GM21447 (cell line): Measurements from ENCODE around the gene E2F7.
"Not testable (repeated sequence)": the region's sequence is repeated elsewhere in the genome, so short reads cannot be mapped to it uniquely, and the experiment has no call there.

Experiments
- ATAC-seq: cut with Tn5 transposase; IDR thresholded peaks from one replicate; pipeline ENCODE4 v1.9.1; 2021; ENCODE audit not compliant: unreplicated experiment

E2F7 gene, protein sequence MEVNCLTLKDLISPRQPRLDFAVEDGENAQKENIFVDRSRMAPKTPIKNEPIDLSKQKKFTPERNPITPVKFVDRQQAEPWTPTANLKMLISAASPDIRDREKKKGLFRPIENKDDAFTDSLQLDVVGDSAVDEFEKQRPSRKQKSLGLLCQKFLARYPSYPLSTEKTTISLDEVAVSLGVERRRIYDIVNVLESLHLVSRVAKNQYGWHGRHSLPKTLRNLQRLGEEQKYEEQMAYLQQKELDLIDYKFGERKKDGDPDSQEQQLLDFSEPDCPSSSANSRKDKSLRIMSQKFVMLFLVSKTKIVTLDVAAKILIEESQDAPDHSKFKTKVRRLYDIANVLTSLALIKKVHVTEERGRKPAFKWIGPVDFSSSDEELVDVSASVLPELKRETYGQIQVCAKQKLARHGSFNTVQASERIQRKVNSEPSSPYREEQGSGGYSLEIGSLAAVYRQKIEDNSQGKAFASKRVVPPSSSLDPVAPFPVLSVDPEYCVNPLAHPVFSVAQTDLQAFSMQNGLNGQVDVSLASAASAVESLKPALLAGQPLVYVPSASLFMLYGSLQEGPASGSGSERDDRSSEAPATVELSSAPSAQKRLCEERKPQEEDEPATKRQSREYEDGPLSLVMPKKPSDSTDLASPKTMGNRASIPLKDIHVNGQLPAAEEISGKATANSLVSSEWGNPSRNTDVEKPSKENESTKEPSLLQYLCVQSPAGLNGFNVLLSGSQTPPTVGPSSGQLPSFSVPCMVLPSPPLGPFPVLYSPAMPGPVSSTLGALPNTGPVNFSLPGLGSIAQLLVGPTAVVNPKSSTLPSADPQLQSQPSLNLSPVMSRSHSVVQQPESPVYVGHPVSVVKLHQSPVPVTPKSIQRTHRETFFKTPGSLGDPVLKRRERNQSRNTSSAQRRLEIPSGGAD

DNA sequence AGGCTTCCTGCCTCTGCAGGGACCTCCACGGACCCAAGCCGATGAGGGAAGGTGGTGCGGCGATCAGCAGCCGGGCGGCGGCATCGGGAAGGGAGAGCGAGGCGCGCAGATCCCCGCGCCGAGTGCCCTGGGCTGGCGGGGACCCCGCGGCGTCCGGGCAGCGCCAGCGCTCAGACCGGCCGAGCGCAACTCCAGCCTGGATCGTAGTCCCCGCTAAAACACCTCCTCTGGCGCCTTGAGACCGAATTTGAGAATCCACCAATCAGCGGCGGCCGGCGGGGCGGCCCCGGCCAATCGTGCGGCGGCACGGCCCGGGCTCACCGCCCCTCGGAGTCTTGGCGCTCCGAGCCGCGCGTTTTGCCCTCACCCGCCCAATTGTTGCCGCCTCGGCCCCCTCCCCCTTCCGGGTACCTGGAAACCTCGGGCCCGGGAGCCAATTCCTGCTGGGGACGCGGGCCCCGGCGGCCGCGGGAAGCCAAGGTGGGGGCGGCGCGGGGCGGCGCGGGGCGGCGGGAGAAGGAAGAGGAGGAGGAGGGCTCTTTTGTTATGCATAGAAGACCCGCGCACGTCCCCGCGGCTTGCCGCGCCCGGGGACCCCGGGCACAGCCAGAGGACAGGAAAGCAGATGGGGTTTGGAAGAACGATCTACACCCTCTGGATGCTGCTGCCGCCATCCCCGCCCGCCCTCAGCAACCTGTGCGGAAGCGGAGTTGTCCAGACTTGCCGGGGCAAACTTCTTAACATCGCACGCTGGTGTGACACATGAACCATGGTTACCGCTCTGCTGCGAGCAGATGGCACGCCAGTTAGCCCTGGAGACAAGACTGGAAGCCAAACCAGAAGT, at the start of gene E2F7:
TSS of gene E2F7 (minus strand) at position 209 of the 844 bp plus-strand sequence. CDS start 934 bp downstream, outside the sequence.
- ATAC-seq = peak; percentile 70

GRCh38 chr12:77113971-77114370, 48.6 kb upstream of the E2F7 start:
- no peak for ATAC-seq

GRCh38 chr12:77108707-77109106, 43.3 kb upstream of the E2F7 start:
- ATAC-seq = no peak

DNA sequence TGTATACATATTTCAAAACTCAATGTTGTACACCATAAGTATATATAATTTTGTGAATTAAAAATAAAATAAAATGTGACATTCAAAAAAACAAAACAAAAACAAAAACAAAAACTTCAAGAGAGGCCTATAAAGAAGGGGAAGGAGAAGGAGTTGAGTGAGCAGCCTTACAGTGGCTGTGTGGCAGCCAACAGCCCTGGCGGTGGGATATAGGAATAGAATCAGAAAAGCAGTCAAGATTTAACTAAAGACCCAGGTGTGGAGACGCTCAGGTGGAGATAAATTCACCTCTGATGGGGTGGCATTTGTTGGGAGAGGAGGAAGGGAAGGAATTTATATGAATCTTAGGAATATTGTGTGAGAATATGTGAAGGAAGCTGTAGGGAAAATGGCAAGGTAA, 41.8 kb upstream of the E2F7 start:
- ATAC-seq = no peak

DNA sequence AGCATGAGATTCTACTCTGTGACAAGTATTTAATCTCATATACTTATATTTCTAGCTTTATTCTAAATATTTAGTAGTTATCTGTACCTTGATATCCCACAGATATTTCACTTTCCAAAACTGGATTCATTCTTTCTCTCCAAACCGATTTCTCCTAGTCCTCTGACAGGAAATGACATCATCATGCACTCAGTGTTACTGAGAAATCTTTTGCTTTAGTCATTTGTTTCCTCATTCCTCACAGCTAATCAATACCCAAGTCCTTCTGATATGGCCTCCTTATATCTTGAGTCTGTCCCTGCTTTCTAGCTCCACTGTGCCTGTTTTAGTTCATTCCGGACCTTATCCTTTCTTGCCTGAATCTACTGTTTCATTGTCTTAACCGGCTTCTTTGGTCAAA, 39.4 kb upstream of the E2F7 start:
- no peak for ATAC-seq

- no peak for ATAC-seq
Observed at GRCh38 chr12:77104286-77104685, 38.9 kb upstream of the E2F7 start.

GRCh38 chr12:77102691-77103090, 37.3 kb upstream of the E2F7 start:
- ATAC-seq = no peak

DNA sequence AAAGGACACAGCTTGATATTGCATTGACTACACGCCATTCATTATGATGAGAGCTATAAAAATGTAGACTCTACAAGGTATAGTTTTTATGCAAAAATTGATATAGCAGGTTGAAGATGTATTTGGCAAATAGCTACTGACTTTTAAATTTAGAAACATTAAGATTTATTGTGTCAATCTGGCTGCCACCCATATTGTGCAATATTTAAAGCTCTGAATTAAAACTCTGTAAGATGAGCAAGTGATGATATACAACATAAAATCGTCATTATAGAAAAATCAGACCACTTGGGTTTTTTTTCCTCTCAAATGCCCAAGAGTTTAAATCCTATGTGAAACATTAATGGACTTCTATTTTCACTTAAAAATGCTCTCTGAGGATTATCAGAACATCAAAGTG, 36.8 kb upstream of the E2F7 start:
- no peak for ATAC-seq

- no peak for ATAC-seq
Observed at GRCh38 chr12:77099799-77100198, 34.4 kb upstream of the E2F7 start.

GRCh38 chr12:77097846-77098245, 32.5 kb upstream of the E2F7 start:
- ATAC-seq = no peak

GRCh38 chr12:77092227-77092626, 26.9 kb upstream of the E2F7 start:
- ATAC-seq = not testable (repeated sequence)

DNA sequence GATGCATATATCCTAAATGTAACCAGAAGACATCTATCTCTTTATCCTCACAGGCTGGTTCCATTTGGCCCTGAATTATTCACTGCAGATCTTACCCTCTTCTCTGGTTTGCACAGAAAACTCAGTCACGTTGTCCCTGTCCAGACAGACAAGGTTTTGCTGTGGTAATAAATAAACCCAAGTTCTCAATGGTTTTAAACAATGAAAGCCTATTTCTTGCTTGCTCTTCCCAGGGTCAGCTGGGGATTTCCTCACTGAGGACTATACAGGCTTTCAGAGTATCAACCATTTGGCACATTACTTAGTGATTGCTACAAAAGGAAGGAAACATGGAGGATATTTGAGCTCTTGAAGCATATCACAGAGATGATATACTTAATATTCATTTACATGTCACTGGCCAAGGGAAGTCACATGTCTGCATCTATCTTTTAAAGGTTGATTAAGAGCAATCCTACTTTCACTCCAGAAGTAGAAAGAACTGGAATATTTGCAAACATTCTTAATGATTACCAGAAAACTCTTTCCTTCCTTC, 24.4 kb upstream of the E2F7 start:
- no peak for ATAC-seq

GRCh38 chr12:77087427-77087826, 22.1 kb upstream of the E2F7 start:
- no peak for ATAC-seq

DNA sequence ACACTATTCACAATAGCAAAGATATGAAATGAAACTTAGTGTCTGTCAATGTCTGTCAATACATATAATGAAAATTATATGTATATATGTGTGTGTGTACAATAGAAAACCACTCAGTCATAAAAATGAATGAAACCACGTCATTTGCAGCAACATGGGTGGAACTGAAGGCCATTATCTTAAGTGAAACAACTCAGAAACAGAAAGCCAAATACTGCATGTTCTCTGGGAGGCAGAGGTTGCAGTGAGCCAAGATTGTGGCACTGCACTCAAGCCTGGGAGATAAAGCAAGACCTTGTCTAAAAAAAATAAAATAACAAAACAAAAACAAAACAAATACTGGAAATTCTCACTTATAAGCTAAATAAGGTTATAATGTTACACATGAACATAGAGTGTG, 16.7 kb upstream of the E2F7 start:
- ATAC-seq = no peak

DNA sequence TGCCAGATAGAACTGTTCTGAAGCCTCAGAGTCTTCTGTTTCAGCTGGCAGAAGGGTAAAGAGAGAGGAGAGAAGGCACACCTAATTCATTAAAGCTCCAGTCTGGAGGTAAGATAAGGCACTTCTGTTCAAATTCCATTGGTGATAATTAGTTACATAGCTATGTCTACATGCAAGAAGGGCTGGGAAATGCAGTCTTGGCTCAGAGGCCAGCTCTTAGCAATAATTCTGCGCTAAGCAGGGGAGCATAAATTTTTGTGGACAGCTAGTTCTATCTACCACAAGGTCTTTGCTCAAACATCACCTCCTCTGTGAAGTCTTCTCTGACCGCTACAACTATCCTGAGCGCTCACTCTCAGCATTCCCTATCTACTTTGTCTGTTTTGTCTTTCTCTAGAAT, 14.3 kb upstream of the E2F7 start:
- no peak for ATAC-seq

- no peak for ATAC-seq
Observed at GRCh38 chr12:77078231-77078630, 12.9 kb upstream of the E2F7 start.

DNA sequence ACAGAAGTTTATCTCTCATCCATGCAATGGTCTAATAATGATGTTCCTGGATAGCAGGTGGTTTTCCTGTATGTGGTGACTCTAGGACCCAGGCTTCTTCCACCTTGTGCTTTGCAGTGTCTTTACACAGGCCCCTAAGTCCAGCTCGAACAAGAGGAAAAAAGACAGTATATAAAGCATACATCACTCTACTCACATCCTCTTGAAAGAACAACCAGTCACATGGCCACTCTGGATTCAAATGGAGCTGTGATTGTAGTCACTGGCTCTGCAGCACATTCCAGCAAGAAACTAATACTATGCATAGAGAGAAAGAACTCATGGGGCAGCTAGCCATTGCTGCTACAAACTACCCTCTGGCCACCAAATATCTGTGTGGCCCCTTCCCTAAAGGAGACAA, 11.5 kb upstream of the E2F7 start:
- no peak for ATAC-seq

GRCh38 chr12:77073894-77074293, 8.5 kb upstream of the E2F7 start:
- ATAC-seq = not testable (repeated sequence)

- ATAC-seq = no peak
Observed at GRCh38 chr12:77072833-77073495, 7.6 kb upstream of the E2F7 start.

DNA sequence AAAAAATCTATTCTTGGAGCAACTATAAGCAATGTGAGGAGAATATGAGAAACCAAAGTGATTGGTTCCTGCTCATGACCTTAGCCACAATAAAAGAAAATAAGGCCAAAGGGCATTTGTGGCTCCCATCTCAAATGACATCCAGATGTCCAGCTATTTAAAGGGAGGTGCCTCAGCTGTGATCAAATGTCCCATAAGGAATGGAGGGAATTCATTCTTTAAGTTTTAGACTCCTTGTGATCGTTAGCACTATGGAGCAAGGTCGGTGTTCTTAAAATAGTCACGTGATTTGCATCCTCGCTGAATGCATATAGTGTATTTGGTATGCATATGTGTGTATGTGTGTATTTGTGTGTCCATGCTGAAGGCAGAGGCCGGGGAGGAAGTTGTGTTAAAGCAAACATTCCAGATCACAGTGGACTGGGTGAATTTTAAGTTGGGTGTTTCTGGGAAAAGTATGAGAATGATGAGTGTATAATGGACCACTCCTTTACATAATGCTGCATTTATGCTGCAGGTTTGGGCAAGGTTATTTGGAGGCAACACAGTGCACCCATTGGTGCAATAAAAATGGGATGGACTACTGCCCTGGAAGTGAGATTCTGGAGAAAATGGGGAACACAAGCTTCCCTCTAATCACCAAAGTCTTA, 5.6 kb upstream of the E2F7 start:
- ATAC-seq = no peak
